Stimulated activated CD8-positive, alpha-beta memory T cell treated with anti-CD3 and anti-CD28 coated beads, Interleukin-12 subunit alpha, Interleukin-12 subunit beta, amount 100 ng/mL, for 24 hours (primary cell): ENCODE results near the gene MUL1.
"Not testable (repeated sequence)": the region's sequence is repeated elsewhere in the genome, so short reads cannot be mapped to it uniquely, and the experiment has no call there.

ENCODE experiments used
- DNase-seq: peaks from one replicate; pipeline ENCODE4 v3.0.0-alpha.2; 2020; ENCODE audit errors: extremely low read depth

Gene MUL1

GRCh38 chr1:20511518-20512428 lies 3.8 kb upstream of the MUL1 start:
- no peak for DNase-seq

GRCh38 chr1:20508411-20508771 lies 440 bp upstream of the MUL1 start:
- no peak for DNase-seq

GRCh38 chr1:20507248-20507563 lies 745 bp downstream of the MUL1 start:
- no peak for DNase-seq

GRCh38 chr1:20505488-20505887 lies 2.5 kb downstream of the MUL1 start:
- DNase-seq = no peak

- DNase-seq = no peak
Measured at GRCh38 chr1:20500716-20501115, 7.2 kb downstream of the MUL1 start.

GRCh38 chr1:20499718-20500117 lies 8.2 kb downstream of the MUL1 start:
- no peak for DNase-seq

- DNase-seq = no peak
Measured at GRCh38 chr1:20499105-20499504, 8.8 kb downstream of the MUL1 start.

GRCh38 chr1:20498116-20498515 lies 9.8 kb downstream of the MUL1 start:
- no peak for DNase-seq

GRCh38 chr1:20497506-20497905 lies 10.4 kb downstream of the MUL1 start:
- DNase-seq = no peak

GRCh38 chr1:20496725-20497383 lies 11.1 kb downstream of the MUL1 start:
- not testable (repeated sequence) for DNase-seq

- no peak for DNase-seq
Measured at GRCh38 chr1:20496241-20496661, 11.7 kb downstream of the MUL1 start.

GRCh38 chr1:20495661-20496060 lies 12.3 kb downstream of the MUL1 start:
- DNase-seq = no peak

GRCh38 chr1:20494609-20495311 lies 13.2 kb downstream of the MUL1 start:
- DNase-seq = no peak

- no peak for DNase-seq
Measured at GRCh38 chr1:20493839-20494608, 13.9 kb downstream of the MUL1 start.

- DNase-seq = no peak
Measured at GRCh38 chr1:20493309-20493708, 14.6 kb downstream of the MUL1 start.

GRCh38 chr1:20492751-20493150 lies 15.2 kb downstream of the MUL1 start:
- no peak for DNase-seq

- DNase-seq = no peak
Measured at GRCh38 chr1:20491866-20492265, 16.1 kb downstream of the MUL1 start.

GRCh38 chr1:20491178-20491577 lies 16.8 kb downstream of the MUL1 start:
- DNase-seq = no peak

GRCh38 chr1:20487236-20487590 lies 20.7 kb downstream of the MUL1 start:
- no peak for DNase-seq

- DNase-seq = no peak
Measured at GRCh38 chr1:20486457-20487235, 21.3 kb downstream of the MUL1 start.
